ENCODE measurements around the gene ATP6V1B1.

ATP6V1B1 gene

DNA sequence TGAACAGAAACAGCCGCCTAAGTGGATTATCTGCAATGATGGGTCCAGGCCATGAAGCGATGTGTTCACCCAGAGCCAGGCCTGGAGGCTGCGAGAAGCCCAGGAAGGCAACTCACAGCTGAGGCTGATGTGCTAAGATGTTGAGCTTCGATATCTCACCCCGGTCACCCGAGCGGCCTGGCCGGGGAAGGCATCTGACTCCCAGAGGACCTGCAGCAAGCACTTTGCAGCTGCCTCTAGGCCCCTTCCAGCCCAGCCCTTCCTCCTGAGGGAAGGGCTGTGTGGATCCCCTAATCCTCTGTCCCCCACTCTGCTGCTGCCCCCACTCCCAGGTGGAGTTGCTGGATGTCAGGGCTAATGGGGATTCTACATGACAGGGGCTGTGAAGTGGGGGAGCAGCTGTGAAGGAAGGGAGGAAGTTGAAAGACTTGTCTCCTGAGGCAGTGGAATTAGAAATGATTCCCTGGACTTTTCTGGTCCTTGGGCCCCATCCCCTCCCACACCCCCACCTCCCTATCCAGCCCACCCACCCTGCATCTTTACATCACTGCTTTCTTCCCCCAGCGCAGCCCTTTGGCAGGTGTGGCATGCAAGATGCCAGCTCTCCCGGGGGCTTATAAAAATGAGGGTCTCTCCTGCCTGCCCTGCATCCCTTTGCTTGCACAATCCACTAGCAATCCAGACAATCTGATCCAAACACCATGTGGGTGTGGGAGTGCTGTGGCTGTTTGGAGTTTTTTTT is 4.3 kb downstream of the ATP6V1B1 start:
- Histone ChIP-seq H3K36me3 (ENCODE audit: control insufficient read depth, insufficient read depth, low read length) (no peaks in the 10 kb centered on the region), H3K9me3 (ENCODE audit: control insufficient read depth, insufficient read depth, low read depth, low read length) (no peaks in the 10 kb centered on the region), H3K27ac (ENCODE audit: low read depth, low read length) (no peak overlapping the region), H3K27me3 (ENCODE audit: control insufficient read depth, insufficient read depth, low read length) (peaks cover 89% of the 10 kb centered on the region), H3K4me1 (ENCODE audit: control insufficient read depth, insufficient read depth, low read length) (peaks cover 58% of the 10 kb centered on the region), H3K4me3 (ENCODE audit: low read depth, low read length) (no peak overlapping the region), H3K9ac (ENCODE audit: low read length) (no peak overlapping the region)

DNA sequence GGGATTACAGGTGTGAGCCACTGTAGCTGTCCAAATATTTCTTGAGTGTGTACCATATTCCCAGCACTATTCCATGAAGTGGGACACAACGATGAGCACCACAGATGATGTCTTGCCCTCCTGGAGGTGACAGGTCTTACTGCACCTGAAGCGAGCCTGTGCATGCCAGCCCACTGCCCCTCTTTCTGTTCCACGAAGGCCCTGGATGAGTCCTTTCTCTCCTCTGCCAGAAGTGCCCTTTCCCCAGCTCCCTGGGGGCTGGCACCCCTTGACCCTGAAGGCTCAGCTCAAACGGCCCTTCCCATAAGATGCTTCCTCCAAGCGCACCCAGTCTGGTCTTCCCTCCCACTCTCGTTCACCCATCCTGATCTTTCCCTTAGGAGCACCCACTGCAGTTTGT is 5.5 kb downstream of the ATP6V1B1 start:
- Histone ChIP-seq H3K4me1 (ENCODE audit: control insufficient read depth, insufficient read depth, low read length) (peaks cover 50% of the 10 kb centered on the region), H3K9me3 (ENCODE audit: control insufficient read depth, insufficient read depth, low read depth, low read length) (no peaks in the 10 kb centered on the region), H3K36me3 (ENCODE audit: control insufficient read depth, insufficient read depth, low read length) (no peaks in the 10 kb centered on the region), H3K4me3 (ENCODE audit: low read depth, low read length) (no peak overlapping the region), H3K27me3 (ENCODE audit: control insufficient read depth, insufficient read depth, low read length) (peaks cover 93% of the 10 kb centered on the region), H3K9ac (ENCODE audit: low read length) (no peak overlapping the region), H3K27ac (ENCODE audit: low read depth, low read length) (no peak overlapping the region)

DNA sequence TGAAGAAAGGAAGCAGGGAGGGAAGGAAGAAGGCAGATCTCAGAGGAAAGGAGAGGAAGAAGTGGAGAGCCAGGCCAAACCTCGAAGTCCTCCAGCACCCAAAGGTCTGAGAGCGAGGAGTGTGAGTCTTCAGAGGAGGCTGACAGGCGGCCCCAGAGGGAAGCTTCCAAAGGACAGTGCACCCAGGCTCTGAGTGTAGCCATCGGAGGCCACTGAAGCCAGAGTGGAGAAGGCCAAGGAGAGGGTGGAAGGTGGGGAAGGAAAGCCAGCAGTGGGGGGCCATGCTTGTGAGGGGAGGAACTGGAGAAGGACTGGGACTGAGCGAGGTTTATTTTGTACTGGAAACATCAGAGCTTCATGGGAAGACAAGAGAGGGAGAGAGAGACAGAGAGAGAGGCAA is 6.0 kb downstream of the ATP6V1B1 start:
- H3K36me3 ChIP-seq (ENCODE audit: control insufficient read depth, insufficient read depth, low read length), result no peaks in the 10 kb centered on the region
- peaks cover 93% of the 10 kb centered on the region for H3K27me3 ChIP-seq (ENCODE audit: control insufficient read depth, insufficient read depth, low read length)
- H3K4me3 ChIP-seq (ENCODE audit: low read depth, low read length), result no peak overlapping the region

DNA sequence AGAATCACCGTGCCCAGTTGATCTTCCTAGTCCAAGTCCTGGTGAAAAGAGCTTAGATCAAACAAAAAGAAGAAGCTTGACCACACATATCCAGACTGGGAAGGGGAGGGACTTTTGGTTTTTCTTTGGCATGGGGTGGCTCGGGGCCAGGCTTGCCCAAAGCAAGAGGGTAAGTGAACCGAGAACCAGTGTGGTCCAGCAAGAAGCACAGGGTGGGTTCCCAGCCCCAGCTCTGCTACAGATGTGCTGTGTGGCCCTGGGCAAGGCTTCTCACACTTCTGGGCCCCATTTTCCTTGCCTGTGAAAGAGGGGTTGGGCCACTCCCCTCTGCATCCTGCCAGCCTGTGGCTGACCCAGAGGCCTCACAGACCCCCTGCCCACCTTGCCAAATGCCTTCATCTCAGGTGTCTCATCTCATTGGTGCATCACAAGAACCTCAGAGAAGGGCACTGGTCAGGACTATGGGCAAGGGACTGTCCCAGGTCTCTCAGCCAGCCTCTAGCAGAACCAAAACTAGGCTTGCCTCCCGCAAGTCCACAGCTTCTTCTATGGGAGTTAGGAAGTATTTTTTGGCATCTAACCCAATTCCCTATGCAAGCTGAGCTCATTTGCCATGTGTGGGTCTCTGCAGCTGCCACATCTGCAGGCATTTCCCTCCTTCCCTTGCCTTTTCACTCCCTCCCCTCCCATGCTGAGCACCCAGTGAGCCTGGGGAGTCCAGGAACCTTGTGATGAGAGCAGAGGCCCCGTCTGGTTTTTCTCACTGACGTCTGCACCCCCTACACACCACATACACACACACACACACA is 6.9 kb downstream of the ATP6V1B1 start:
- Histone ChIP-seq H3K9ac (ENCODE audit: low read length) (no peak overlapping the region), H3K4me3 (ENCODE audit: low read depth, low read length) (no peak overlapping the region), H3K36me3 (ENCODE audit: control insufficient read depth, insufficient read depth, low read length) (no peaks in the 10 kb centered on the region), H3K27me3 (ENCODE audit: control insufficient read depth, insufficient read depth, low read length) (peaks cover 95% of the 10 kb centered on the region), H3K9me3 (ENCODE audit: control insufficient read depth, insufficient read depth, low read depth, low read length) (no peaks in the 10 kb centered on the region), H3K4me1 (ENCODE audit: control insufficient read depth, insufficient read depth, low read length) (peaks cover 38% of the 10 kb centered on the region), H3K27ac (ENCODE audit: low read depth, low read length) (no peak overlapping the region)

More for the DNA sequence above, 6.0 kb downstream of the ATP6V1B1 start:
- no peak overlapping the region for H3K9ac ChIP-seq (ENCODE audit: low read length)
- no peak overlapping the region for H3K27ac ChIP-seq (ENCODE audit: low read depth, low read length)
- no peaks in the 10 kb centered on the region for H3K9me3 ChIP-seq (ENCODE audit: control insufficient read depth, insufficient read depth, low read depth, low read length)
- H3K4me1 ChIP-seq (ENCODE audit: control insufficient read depth, insufficient read depth, low read length), result peaks cover 45% of the 10 kb centered on the region

DNA sequence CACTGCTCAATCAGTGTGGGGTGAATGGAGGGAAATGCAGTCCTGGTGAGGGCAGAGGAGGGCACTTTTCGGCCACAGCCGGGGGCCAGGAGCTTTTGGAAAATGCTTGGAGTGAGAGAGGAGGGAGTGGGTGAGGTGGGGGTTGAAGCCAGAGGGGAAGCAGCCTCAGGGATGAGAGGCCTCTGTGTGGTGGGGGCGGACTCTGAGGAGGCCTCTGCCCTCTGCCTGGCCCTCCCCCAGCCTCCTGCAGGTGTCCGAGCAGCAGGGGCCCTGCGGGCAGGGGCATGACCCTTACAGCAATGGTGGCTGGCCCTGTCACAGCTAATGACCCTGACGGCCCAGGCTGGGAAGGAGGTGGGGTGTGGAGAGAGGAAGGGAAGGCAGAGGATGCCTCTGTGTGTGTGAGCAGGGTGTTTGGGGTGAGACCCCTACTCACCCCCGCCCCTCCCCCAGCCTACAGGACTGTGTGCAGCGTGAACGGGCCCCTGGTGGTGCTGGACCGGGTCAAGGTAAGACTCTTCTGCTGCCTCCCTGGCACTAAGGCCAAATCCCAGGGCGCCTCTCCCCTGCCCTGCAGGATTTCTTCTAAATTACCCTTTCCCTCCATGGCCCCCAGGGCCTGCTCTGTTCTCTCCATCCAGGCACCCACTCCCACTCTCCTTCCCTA is 7.6 kb downstream of the ATP6V1B1 start:
- Histone ChIP-seq H3K36me3 (ENCODE audit: control insufficient read depth, insufficient read depth, low read length) (no peaks in the 10 kb centered on the region), H3K9ac (ENCODE audit: low read length) (no peak overlapping the region), H3K9me3 (ENCODE audit: control insufficient read depth, insufficient read depth, low read depth, low read length) (no peaks in the 10 kb centered on the region), H3K4me3 (ENCODE audit: low read depth, low read length) (no peak overlapping the region), H3K27me3 (ENCODE audit: control insufficient read depth, insufficient read depth, low read length) (peaks cover 95% of the 10 kb centered on the region), H3K4me1 (ENCODE audit: control insufficient read depth, insufficient read depth, low read length) (peaks cover 35% of the 10 kb centered on the region), H3K27ac (ENCODE audit: low read depth, low read length) (no peak overlapping the region)

DNA sequence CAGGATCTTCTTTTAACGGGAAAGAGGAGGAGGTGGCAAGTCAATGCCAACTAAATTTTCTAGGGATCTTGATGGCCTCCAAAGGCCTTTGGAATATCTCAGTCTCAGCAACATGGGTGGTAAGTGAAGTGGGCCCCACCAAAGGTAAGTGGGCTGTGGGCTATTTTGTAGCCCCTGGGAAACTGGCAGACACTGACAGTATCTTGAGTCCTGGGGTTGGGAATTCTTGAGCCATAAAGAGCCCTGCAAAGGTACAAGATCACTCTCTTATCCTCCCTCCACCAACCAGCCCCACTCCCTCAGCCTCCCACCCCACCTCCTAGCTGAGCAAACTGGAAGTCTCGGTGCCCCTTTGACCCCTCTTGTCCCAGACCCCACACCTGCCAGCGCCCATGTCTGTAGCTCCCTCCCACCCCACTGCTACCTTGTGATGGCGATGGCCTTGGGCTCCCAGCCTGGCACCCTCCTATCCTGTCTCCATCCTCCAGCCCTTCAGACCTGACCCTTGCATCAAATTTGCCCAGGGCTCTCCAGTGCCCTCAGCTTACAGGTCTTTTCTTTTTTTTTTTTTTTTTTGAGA is 8.5 kb downstream of the ATP6V1B1 start:
- H3K4me1 ChIP-seq (ENCODE audit: control insufficient read depth, insufficient read depth, low read length), result peaks cover 28% of the 10 kb centered on the region
- H3K27ac ChIP-seq (ENCODE audit: low read depth, low read length), result no peak overlapping the region
- no peak overlapping the region for H3K9ac ChIP-seq (ENCODE audit: low read length)
- H3K9me3 ChIP-seq (ENCODE audit: control insufficient read depth, insufficient read depth, low read depth, low read length), result no peaks in the 10 kb centered on the region
- no peak overlapping the region for H3K4me3 ChIP-seq (ENCODE audit: low read depth, low read length)
- no peaks in the 10 kb centered on the region for H3K36me3 ChIP-seq (ENCODE audit: control insufficient read depth, insufficient read depth, low read length)
- peaks cover 95% of the 10 kb centered on the region for H3K27me3 ChIP-seq (ENCODE audit: control insufficient read depth, insufficient read depth, low read length)

DNA sequence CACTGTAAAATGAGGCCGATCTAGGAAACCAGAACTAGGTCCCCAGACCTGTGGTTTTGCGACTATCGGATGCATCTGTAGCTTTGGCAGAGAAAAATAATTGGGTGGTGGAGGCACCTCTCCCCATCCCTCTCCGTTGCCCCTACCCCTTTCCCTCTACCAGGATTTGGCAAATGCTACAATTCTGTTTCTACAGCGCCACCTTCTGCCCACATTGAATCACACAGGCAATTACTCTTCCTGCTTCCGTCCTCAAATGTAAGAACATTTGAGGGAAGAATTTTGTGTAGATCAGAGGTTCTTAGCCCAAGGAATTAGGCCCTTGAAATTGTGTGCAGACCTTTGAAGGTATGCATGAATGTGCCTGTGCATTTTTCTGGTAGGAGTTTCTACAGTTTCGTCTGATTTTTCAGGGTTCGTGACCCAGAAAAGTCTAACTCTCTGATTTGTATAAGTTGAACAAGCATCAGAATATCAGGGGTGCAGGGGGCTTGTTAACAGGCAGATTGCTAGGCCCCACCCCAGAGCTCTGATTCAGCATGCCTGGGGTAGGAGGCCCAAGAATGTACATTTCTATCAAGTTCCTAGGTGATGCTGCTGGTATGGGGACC is 11.2 kb downstream of the ATP6V1B1 start:
- Histone ChIP-seq H3K4me3 (ENCODE audit: low read depth, low read length) (no peak overlapping the region), H3K9me3 (ENCODE audit: control insufficient read depth, insufficient read depth, low read depth, low read length) (no peaks in the 10 kb centered on the region), H3K27me3 (ENCODE audit: control insufficient read depth, insufficient read depth, low read length) (peaks cover 74% of the 10 kb centered on the region), H3K27ac (ENCODE audit: low read depth, low read length) (no peak overlapping the region), H3K36me3 (ENCODE audit: control insufficient read depth, insufficient read depth, low read length) (no peaks in the 10 kb centered on the region), H3K9ac (ENCODE audit: low read length) (no peak overlapping the region), H3K4me1 (ENCODE audit: control insufficient read depth, insufficient read depth, low read length) (peaks cover 21% of the 10 kb centered on the region)

DNA sequence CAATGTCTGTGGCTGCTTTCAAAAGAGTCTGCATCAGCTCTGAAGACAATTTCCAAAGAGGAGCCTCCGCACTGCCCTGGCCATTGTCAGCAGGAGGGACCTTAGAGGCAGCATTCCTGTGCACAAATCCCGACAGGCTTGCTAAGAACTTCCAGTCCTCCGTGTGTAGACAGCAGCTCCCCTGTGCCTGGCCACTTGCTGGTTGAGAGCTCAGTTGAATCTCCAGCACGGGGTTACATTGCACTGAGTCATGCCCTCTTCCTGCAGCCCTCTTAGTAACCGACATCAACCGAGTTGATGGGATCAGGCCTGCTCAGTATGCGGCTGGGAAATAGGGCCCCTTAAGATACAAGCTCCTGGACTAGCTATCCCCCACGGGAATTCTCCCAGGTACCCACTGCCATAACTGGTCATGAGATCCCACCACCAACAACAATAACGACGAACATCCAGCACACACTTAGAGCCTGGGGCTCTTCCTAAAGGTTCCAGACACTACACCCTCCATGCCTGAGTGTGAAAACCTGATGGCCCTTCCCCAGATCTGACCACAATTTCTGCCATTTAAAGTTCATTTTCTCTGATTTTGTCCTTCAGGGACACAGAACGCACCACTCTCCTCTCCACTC is 12.0 kb downstream of the ATP6V1B1 start:
- Histone ChIP-seq H3K9me3 (ENCODE audit: control insufficient read depth, insufficient read depth, low read depth, low read length) (no peaks in the 10 kb centered on the region), H3K9ac (ENCODE audit: low read length) (no peak overlapping the region), H3K36me3 (ENCODE audit: control insufficient read depth, insufficient read depth, low read length) (no peaks in the 10 kb centered on the region), H3K27ac (ENCODE audit: low read depth, low read length) (no peak overlapping the region), H3K4me3 (ENCODE audit: low read depth, low read length) (peak overlapping the region; percentile 41; the same call in 1 of the 2 replicates), H3K4me1 (ENCODE audit: control insufficient read depth, insufficient read depth, low read length) (peaks cover 17% of the 10 kb centered on the region), H3K27me3 (ENCODE audit: control insufficient read depth, insufficient read depth, low read length) (peaks cover 68% of the 10 kb centered on the region)

DNA sequence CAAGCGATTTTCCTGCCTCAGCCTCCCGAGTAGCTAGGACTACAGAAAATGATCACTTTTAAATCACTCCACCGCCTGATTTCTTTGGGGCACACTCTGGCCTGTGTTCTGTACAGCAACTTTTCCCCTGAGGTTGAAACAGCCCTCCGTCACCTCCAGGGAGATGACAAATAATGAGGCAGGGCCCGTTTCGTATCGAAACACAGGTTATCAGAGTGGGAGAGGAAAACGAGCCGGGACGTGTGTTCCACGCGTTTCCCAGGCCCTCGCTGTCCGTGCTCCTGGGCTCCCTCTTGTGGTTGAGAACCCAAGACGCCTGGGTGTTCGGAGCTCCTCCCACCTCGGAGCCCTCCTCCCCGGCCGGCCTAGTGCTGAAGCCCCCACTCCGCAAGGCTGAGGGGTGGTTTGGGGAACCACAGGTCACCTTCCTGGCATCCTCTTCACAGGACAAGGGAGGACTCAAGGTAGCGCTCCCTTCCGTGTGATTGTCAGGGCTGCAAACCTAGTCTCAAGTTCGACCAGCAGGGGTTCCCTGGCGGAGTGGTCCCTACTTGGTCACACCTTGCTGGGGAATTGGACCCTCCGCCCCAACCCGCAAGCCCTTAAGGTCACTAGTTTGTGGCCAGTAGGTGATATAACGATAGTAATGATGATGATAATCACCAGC is 12.8 kb downstream of the ATP6V1B1 start:
- Histone ChIP-seq H3K9ac (ENCODE audit: low read length) (no peak overlapping the region), H3K27me3 (ENCODE audit: control insufficient read depth, insufficient read depth, low read length) (peaks cover 69% of the 10 kb centered on the region)

DNA sequence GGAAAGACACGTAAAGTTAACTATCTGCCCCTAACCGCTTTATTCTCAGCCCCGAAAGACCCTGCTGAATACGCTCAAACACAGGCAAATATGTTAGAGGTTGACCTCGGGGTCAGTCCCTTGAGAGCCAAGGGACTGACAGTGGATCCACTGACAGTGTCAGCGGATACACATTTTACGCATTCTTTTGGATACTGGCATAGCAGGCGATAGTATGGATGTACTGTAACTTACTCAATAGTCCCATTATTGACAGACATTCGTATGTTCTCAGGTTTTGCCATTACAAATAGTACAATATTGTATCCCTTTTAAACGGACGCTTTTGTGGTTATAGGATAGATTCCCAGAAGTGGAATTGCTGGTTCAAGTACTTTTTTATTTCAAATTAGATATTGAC is 13.4 kb downstream of the ATP6V1B1 start:
- peaks cover 70% of the 10 kb centered on the region for H3K27me3 ChIP-seq (ENCODE audit: control insufficient read depth, insufficient read depth, low read length)

More for the DNA sequence above, 12.8 kb downstream of the ATP6V1B1 start:
- H3K36me3 ChIP-seq (ENCODE audit: control insufficient read depth, insufficient read depth, low read length), result no peaks in the 10 kb centered on the region
- peak overlapping the region; percentile 41 for H3K4me3 ChIP-seq (ENCODE audit: low read depth, low read length)
- no peaks in the 10 kb centered on the region for H3K9me3 ChIP-seq (ENCODE audit: control insufficient read depth, insufficient read depth, low read depth, low read length)
- H3K27ac ChIP-seq (ENCODE audit: low read depth, low read length), result no peak overlapping the region
- peaks cover 10% of the 10 kb centered on the region; the same call in 1 of the 2 replicates for H3K4me1 ChIP-seq (ENCODE audit: control insufficient read depth, insufficient read depth, low read length)

More for the DNA sequence above, 13.4 kb downstream of the ATP6V1B1 start:
- Histone ChIP-seq H3K27ac (ENCODE audit: low read depth, low read length) (no peak overlapping the region), H3K9me3 (ENCODE audit: control insufficient read depth, insufficient read depth, low read depth, low read length) (no peaks in the 10 kb centered on the region), H3K4me1 (ENCODE audit: control insufficient read depth, insufficient read depth, low read length) (peaks cover 6% of the 10 kb centered on the region; the same call in 1 of the 2 replicates), H3K4me3 (ENCODE audit: low read depth, low read length) (no peak overlapping the region), H3K9ac (ENCODE audit: low read length) (no peak overlapping the region), H3K36me3 (ENCODE audit: control insufficient read depth, insufficient read depth, low read length) (no peaks in the 10 kb centered on the region)
